Thyroid gland (tissue), 4 donors: ENCODE results near the gene COL25A1. TPM values are rescaled to one million over a fixed set of nuclear protein-coding genes. Genes with fewer than 3 reads are reported as not detected.

Source experiments
- DNase-seq, 2 donors: peaks; one replicate each; pipeline ENCODE4 v3.0.0-alpha.2; 2019
- H3K27ac ChIP-seq, 3 donors: fragments of 200-600 bp; sonication (generic); 1 replicate in 2 of 3; 2 replicates in 1 of 3; pipeline ENCODE4 v1.5.1; 2016 to 2019; ENCODE audit warnings: mild to moderate bottlenecking in 1 of 3, moderate library complexity in 1 of 3
- H3K27me3 ChIP-seq: fragments of 200-600 bp; sonication (generic); one replicate; pipeline ENCODE4 v1.5.1; 2019
- H3K36me3 ChIP-seq, 2 donors: fragments of 200-600 bp; sonication (generic); one replicate each; pipeline ENCODE4 v1.5.1; 2016 to 2019
- H3K4me1 ChIP-seq, 2 donors: fragments of 200-600 bp; sonication (generic); one replicate each; pipeline ENCODE4 v1.5.1; 2017 to 2019
- H3K4me3 ChIP-seq, 3 donors: fragments of 200-600 bp; sonication (generic); replicated peaks in 1 of 3; 1 replicate in 2 of 3; 2 replicates in 1 of 3; pipeline ENCODE4 v1.5.1; 2016; ENCODE audit warnings: mild to moderate bottlenecking in 1 of 3
- H3K9me3 ChIP-seq: fragments of 200-600 bp; sonication (generic); one replicate; pipeline ENCODE4 v1.5.1; 2017
- POLR2A ChIP-seq, 2 donors: fragments of 450-650 bp; IDR thresholded peaks; one replicate each; pipeline ENCODE4 v1.6.1; 2017; ENCODE audit warnings: antibody characterized with exemption in 2 of 2, mild to moderate bottlenecking in 2 of 2, moderate library complexity in 1 of 2
- WGBS, 2 donors: methylation state at CpG; one replicate each; pipeline ENCODE4 v1.1.5; 2017; 5-methylcytosine and 5-hydroxymethylcytosine counted together
- intact Hi-C: fragments of 100-400 bp; cut with DNase I; formaldehyde crosslinking; loops from one replicate; pipeline ENCODE4 v1.15.1; 2023
- total RNA-seq, 4 donors: library from RNA; depleted of rRNA; stranded (reverse); fragments of >200 nt; gene quantifications; one replicate each; pipeline ENCODE4 v1.2.3, GENCODE V29; 2016
- TF ChIP-seq, protein P1 (sequence below), 6 experiments: fragments of 200-600 bp in 3 of 6; fragments of 450-650 bp in 3 of 6; sonication (generic) in 3 of 6; IDR thresholded peaks; one replicate each; pipeline ENCODE4 v1.5.1; 2016 to 2019; ENCODE audit warnings: antibody characterized with exemption in 6 of 6, mild to moderate bottlenecking in 2 of 6, inconsistent platforms in 1 of 6, moderate library complexity in 1 of 6

The COL25A1 gene
- total RNA-seq, 4 donors from 2014 or later: 5.5 to 21.0 (median 7.1) TPM

GRCh38 chr4:108893468-108893867 lies 409.0 kb downstream of the COL25A1 start:
- no peaks in the 10 kb centered on the region for H3K27me3 ChIP-seq
- TF ChIP-seq POLR2A (IDR thresholded peaks at IDR 0.05): no peak
- TF ChIP-seq, protein P1, sequence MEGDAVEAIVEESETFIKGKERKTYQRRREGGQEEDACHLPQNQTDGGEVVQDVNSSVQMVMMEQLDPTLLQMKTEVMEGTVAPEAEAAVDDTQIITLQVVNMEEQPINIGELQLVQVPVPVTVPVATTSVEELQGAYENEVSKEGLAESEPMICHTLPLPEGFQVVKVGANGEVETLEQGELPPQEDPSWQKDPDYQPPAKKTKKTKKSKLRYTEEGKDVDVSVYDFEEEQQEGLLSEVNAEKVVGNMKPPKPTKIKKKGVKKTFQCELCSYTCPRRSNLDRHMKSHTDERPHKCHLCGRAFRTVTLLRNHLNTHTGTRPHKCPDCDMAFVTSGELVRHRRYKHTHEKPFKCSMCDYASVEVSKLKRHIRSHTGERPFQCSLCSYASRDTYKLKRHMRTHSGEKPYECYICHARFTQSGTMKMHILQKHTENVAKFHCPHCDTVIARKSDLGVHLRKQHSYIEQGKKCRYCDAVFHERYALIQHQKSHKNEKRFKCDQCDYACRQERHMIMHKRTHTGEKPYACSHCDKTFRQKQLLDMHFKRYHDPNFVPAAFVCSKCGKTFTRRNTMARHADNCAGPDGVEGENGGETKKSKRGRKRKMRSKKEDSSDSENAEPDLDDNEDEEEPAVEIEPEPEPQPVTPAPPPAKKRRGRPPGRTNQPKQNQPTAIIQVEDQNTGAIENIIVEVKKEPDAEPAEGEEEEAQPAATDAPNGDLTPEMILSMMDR (IDR thresholded peaks at IDR 0.05): no peak
- no peaks in the 10 kb centered on the region for H3K36me3 ChIP-seq
- 83 to 95% methylated on average over 3 of the region's 3 CpGs for WGBS, 2 donors
- H3K27ac ChIP-seq: no peak overlapping the region
- intact Hi-C loops: no loop called here
- no peaks in the 10 kb centered on the region for H3K9me3 ChIP-seq
- DNase-seq: no peak
- H3K4me1 ChIP-seq: no peaks in the 10 kb centered on the region
- no peak overlapping the region for H3K4me3 ChIP-seq

DNA sequence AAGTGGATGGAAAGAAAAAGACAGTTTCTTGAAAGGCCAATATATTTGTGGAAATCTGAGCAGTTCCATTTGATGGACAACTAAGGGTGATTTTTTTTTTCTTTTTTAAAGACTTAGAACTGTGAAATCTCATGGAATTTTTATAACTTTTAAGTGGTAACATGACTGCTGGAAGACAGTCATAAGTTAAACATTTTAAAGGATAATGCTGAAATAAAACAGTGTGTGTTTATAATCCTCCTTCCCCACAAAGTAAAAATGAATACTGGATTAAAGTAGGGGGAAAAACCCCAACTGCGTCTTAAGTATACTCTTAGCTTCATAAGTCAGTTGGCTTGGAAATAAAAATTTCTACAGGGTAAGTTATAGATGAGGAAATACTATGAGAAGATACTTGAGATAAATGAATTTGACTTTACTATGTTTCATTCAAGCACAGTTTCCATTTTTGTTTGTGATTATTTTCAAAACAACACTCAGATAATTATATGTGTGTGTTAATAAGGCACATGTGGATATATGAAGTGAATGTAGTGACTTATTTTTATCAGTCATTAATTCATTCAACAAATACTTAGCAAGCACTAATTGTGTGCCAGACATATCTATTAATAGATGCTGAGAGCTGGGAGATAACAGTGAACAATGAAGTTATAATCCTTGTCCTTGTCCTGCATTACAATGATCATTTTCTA lies 410.4 kb downstream of the COL25A1 start:
- no peaks in the 10 kb centered on the region for H3K4me1 ChIP-seq
- no peak overlapping the region for H3K4me3 ChIP-seq
- no peaks in the 10 kb centered on the region for H3K36me3 ChIP-seq
- DNase-seq: no peak
- H3K27me3 ChIP-seq: no peaks in the 10 kb centered on the region
- H3K9me3 ChIP-seq: no peaks in the 10 kb centered on the region
- WGBS, 2 donors: 85 to 97% methylated on average over 1 of the region's 1 CpG
- no peak for TF ChIP-seq POLR2A (IDR thresholded peaks at IDR 0.05)
- TF ChIP-seq, protein P1 (IDR thresholded peaks at IDR 0.05): no peak
- H3K27ac ChIP-seq: no peak overlapping the region
- intact Hi-C loops: no loop called here

GRCh38 chr4:108890484-108890881 lies 412.0 kb downstream of the COL25A1 start:
- no peaks in the 10 kb centered on the region for H3K9me3 ChIP-seq
- H3K27ac ChIP-seq: no peak overlapping the region
- no peaks in the 10 kb centered on the region for H3K27me3 ChIP-seq
- H3K4me3 ChIP-seq: no peak overlapping the region
- no peaks in the 10 kb centered on the region for H3K36me3 ChIP-seq
- intact Hi-C loops: no loop called here
- WGBS, 2 donors: 59 to 66% methylated on average over 2 of the region's 2 CpGs
- no peak for TF ChIP-seq POLR2A (IDR thresholded peaks at IDR 0.05)
- TF ChIP-seq, protein P1 (IDR thresholded peaks at IDR 0.05): no peak
- DNase-seq: no peak
- no peaks in the 10 kb centered on the region for H3K4me1 ChIP-seq

DNA sequence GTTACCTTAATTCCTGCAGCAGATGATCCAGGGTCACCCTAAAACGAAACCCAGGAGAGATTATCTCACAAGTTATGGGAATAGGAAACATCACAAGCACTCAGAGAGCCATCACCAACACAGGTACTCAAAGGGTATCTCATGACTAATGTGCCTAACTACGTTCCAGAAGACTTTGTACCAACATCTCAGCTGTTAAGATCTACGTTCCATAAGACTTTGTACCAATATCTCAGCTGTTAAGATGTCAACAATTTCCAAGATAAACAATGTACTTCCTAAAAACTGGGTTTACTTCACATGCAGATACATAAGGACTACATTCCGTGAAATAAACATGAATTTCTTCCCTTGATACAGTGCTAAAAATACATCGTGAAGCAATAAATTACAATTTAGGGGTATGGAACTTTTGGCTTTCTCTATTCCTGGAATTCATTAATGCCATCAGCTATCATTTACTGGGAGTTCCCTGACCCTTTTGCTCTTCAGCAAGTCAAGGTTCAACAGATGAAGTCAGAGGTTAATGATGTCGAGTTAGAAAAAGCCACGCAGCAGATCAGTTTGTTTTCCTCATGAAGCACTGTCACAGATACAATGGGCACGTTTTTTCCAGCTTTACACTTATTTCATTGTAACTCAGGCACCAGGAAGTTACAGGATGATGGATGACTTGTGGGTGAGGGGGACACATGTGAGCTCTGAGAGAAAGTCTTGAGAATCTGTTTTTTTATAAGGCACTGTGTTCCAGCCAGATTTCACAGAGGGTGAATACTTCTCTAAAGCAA lies 412.6 kb downstream of the COL25A1 start:
- Histone ChIP-seq H3K4me3 (no peak overlapping the region), H3K27ac (no peak overlapping the region), H3K9me3 (no peaks in the 10 kb centered on the region), H3K36me3 (no peaks in the 10 kb centered on the region), H3K4me1 (no peaks in the 10 kb centered on the region), H3K27me3 (no peaks in the 10 kb centered on the region)
- intact Hi-C loops: no loop called here
- no peak for TF ChIP-seq POLR2A (IDR thresholded peaks at IDR 0.05)
- TF ChIP-seq, protein P1 (IDR thresholded peaks at IDR 0.05): no peak
- 66 to 69% methylated on average over 8 of the region's 8 CpGs for WGBS, 2 donors
- DNase-seq: no peak

DNA sequence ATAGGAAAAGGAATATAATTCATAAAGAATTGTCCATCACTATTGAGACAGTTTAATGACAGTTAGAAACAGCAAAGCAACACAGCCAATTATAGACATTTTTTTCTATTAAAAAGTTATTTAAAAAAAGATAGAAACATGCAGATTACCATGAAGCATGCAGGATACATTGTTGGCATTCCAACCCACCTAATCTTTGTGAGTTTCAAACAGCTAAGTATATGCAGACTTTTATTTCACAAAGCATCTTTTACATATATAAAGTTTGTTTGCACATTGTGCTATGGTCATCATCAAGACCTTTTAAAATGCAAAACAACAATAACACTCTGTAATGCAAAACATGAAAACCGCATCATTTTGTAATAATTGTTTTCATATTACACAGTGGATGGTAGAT lies 413.7 kb downstream of the COL25A1 start:
- no peaks in the 10 kb centered on the region for H3K27me3 ChIP-seq
- no peaks in the 10 kb centered on the region for H3K4me1 ChIP-seq
- no peaks in the 10 kb centered on the region for H3K9me3 ChIP-seq
- no peak overlapping the region for H3K27ac ChIP-seq
- DNase-seq: no peak
- H3K36me3 ChIP-seq: no peaks in the 10 kb centered on the region
- 94 to 100% methylated on average over 1 of the region's 1 CpG for WGBS, 2 donors
- intact Hi-C loops: no loop called here
- TF ChIP-seq POLR2A (IDR thresholded peaks at IDR 0.05): no peak
- TF ChIP-seq, protein P1 (IDR thresholded peaks at IDR 0.05): no peak
- no peak overlapping the region for H3K4me3 ChIP-seq
